ENCODE measurements around the gene KCNH1.

DNA sequence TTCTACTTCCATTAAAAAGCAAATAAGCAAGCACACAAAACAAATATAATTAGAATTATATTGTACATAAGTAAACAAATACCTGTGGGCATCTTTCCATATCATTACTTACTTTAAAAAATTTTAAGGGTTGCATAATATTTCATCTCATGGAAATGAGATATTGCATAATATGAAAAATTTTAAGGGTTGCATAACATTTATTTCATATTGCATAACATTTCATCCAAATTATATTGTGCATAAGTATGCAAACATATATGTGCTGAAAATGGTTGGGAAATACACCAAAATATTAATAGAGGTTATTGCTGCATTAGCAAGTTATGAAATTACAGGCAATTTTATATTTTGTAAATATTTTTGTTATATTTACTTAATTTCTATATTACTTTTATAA lies 213.7 kb downstream of the KCNH1 start:
- TF ChIP-seq CTCF (IDR thresholded peaks at IDR 0.05; ENCODE audit: low read depth, low read length, missing input control) = no peak
- TF ChIP-seq REST (IDR thresholded peaks at IDR 0.05) = no peak
- TF ChIP-seq FOXA2 (IDR thresholded peaks at IDR 0.05) = no peak
- no peak for TF ChIP-seq NR2F2 (IDR thresholded peaks at IDR 0.05)
- TF ChIP-seq ZBTB33 (IDR thresholded peaks at IDR 0.05) = no peak
